ENCODE data around the gene DPH3.

DPH3 gene

DNA sequence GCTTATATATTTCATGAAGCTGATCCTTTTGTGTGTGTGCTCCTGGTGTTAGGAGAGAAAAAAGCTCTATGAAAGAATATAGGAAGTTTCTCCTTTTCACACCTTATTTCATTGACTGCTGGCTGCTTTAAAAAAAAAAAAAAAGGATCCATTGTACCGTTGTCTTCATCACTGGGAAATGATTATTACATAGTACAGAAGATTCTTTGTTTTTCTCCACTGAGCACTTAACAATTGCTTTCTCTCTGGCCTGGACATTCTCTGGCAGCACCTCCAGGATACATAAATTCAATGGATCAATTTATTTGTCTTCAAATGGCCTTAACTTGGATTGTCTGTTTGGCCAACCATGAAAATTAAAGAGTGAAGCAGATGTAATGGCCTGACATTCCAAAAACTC lies 37.2 kb downstream of the DPH3 start:
- DNase-seq = no peak

DNA sequence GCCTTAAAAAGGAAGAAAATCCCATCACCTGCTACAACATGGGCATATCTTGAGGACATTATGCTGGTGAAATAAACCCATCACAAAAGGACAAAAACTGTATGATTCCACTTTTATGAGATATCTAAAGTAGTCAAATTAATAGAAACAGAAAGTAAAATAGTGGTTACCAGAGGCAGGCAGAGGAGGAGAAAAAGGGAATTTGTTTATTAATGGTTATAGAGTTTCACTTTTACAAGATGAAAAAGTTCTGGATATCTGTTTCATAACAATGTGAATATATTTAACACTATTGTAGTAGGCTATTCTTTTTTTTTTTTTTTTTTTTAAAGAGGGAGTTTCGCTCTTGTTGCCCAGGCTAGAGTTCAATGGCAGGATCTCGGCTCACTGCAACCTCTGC lies 40.4 kb downstream of the DPH3 start:
- DNase-seq = no peak

DNA sequence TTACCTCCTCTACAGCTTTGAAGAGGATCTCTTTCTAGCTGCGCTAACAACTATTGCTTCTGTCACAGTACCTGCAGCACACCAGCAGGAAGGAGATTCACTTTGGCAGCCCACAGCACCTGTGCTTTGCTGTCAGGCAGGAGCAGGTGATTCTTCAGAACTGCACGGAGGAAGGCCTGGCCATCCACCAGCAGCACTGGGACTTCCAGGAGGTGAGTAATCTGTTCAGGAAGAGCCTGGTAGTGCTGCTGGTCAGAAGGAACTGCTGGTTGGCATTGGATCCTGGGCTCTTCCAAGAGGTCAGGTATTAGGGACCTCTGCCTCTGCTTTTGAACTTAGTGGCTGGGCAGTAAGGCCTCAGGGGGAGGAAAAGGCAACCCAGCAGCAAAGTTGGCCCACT lies 42.2 kb downstream of the DPH3 start:
- no peak for DNase-seq

DNA sequence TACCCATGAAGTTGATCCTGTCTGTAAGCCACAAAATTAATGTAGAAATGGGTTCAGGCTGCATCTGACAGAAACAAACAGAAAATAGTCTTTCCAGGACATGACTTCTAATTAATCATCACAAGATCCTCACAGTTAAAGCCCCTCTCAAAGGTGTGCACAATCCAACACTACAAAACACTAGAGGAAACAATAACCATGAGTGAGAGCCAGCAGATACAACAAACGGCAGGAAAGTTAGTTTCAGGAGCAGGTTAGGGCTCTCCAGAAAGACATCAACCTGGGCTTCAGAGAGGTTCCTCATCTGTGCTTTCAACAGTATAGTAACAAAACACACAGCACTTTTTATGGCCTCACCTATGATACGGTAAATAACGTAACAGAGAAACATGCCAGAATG lies 42.8 kb downstream of the DPH3 start:
- no peak for DNase-seq

DNA sequence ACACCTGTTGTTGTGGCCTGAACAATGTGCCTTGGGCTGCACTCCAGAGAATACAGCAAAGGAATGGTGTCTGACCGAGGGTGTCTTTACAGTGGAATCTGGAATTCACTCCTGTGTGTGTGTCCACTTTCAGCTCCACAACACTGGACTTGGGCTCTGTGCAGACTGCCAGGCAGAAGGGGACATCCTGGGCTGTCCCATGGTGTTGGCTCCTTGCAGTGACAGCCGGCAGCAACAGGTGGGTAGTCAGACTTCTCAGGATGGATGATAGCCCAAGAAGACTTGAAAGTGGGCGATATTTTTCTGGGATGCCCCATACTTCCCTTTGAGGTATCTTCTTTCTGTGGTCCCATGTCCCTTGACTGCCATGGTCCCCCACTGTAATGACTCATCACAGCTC lies 45.0 kb downstream of the DPH3 start:
- DNase-seq = no peak

DNA sequence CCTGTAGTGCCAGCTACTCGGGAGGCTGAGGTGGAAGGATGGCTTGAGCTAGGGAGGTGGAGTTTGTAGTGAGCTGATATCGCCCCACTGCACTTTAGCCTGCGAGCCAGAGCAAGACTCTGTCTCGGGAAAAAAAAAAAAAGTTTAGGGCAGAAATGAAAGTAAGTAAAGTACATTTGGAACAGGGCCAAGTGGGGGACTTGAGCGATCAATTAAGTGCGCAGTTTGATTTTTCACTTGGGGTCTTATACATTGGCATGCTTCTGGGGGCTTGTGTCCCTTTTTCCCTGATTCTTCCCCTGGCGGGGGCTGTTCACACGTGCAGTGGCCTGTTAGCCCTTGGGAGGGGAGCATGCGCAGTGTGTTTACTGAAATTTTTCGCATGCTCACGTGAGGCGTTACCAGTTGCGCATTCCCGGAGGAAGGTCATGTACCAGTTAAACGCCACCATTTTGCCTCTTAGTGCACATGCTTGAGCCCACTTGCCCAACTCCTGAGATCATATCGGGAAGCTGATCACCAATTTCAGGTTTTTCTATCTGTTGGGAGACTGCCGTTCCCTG lies 48.3 kb downstream of the DPH3 start:
- no peak for DNase-seq

DNA sequence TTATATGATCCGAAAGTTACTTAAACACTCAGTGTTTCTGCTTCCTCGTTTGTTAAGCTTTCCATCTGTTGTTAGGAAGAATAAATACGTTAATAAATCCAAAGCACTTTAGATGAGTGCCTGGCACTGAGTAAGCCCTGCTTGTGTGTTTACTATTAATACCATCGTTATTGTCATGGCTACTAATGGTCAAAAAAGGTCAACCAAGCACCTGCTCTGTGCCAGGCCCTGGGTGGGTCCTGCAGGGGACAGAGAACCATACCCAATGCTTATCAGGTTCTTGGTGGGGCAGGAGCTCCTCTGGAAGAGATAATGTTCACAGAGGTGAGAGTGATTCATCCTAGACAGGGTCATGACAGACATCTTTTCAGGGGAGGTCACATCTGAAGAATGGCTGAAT lies 50.4 kb downstream of the DPH3 start:
- no peak for DNase-seq

DNA sequence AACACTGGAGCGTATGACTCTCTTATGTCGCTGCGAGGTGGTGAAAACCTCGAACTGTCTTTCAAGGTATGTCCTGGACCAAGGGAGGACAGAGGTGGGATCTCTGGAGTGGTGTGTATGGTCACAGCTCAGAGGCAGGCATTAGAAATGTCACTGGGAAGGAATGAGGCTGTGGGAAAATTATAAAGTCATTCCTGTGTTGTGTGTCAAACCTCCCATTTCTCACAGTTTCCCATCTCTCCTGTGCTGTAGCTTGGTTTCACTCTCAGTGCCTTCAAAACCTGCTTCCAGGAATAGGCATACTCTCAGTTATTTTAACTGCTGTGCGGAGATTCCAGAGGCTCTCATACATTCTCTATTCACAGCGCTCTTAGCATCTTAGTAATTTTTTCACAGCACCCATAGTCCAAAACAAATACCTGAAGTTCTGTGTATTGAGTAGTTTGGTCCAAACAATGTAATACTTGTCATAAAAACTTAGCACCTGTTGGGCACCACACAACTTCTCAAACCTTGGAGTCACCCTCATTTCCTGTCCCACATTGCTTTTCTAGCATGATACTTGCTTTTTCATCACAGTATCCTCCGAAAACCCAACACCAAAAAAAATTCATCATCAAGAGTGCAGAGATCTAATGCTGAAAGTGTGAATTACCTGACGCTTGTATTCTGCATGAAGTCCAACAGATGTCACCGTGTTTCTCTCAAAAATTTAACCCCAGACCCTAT lies 53.4 kb downstream of the DPH3 start:
- DNase-seq = no peak

Measured in NCI-H1694 treated with DMSO at 0.1 percent for 48 hours (cell line).